ENCODE data around the gene STRADB. TPM values are rescaled to one million over a fixed set of nuclear protein-coding genes. Genes with fewer than 3 reads are reported as not detected.
A peak's percentile ranks its signal among the peaks of the same experiment; 100 is the strongest.

The STRADB gene
- total RNA-seq, 4 donors from 2014 or later: 90.6 to 187 (median 129) TPM

- intact Hi-C loops (cut with DNase I; ENCODE audit: low total_unique reads) (no loop called here), in situ Hi-C loops (cut with MboI; ENCODE audit: low sequenced_read_pairs in 4 of 4) (no loop called here)
- Histone ChIP-seq H3K27ac (peak overlapping the region in 2 of 4 donors; percentile 11 to 28), H3K27me3 (no peaks in the 10 kb centered on the region), H3K4me3 (no peak overlapping the region), H3K9me3 (no peaks in the 10 kb centered on the region), H3K4me1 (peaks cover 40 to 51% of the 10 kb centered on the region in 2 donors), H3K36me3 (no peaks in the 10 kb centered on the region)
- TF ChIP-seq, protein P1, sequence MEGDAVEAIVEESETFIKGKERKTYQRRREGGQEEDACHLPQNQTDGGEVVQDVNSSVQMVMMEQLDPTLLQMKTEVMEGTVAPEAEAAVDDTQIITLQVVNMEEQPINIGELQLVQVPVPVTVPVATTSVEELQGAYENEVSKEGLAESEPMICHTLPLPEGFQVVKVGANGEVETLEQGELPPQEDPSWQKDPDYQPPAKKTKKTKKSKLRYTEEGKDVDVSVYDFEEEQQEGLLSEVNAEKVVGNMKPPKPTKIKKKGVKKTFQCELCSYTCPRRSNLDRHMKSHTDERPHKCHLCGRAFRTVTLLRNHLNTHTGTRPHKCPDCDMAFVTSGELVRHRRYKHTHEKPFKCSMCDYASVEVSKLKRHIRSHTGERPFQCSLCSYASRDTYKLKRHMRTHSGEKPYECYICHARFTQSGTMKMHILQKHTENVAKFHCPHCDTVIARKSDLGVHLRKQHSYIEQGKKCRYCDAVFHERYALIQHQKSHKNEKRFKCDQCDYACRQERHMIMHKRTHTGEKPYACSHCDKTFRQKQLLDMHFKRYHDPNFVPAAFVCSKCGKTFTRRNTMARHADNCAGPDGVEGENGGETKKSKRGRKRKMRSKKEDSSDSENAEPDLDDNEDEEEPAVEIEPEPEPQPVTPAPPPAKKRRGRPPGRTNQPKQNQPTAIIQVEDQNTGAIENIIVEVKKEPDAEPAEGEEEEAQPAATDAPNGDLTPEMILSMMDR (IDR thresholded peaks at IDR 0.05 in 4 of 5, conservative IDR thresholded peaks at IDR 0.05 in 1 of 5): no peak
- TF ChIP-seq POLR2A (IDR thresholded peaks at IDR 0.05): no peak
- DNase-seq (no peak), ATAC-seq (no peak)
Observed at GRCh38 chr2:201448701-201449100, 2.8 kb upstream of the STRADB start.

DNA sequence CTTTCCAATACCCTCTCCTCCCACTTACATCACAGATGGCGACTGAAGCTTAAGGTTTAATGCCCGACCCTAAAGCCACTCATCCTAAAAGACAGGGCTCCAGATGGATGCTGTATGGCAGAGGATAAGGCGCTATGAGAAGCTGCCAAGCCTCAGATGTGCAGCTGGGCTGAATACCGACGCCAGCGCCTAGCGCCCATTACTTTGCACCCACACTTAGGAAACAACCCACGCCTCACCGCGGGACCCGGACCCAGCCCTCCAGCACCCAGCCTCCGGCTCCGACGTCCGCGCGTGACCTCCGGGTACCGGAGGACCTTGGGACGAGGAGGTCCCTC is 617 bp upstream of the STRADB start:
- ATAC-seq: peak; percentile 27 to 31
- H3K9me3 ChIP-seq: no peaks in the 10 kb centered on the region
- peak in 1 of 2 donors; percentile 25 for DNase-seq
- no peaks in the 10 kb centered on the region for H3K27me3 ChIP-seq
- in situ Hi-C loops (cut with MboI; ENCODE audit: low sequenced_read_pairs in 4 of 4) (loop anchor here in 1 of 4 donors (10.0 kb wide), 1 partner anchor 324 kb away; no protein-coding TSS in a partner anchor), intact Hi-C loops (cut with DNase I; ENCODE audit: low total_unique reads) (loop anchor here (1.0 to 10.0 kb wide), 2 partner anchors 37 to 1496 kb away; partner anchors contain the start of genes MAIP1 and TYW5)
- peak overlapping the region; percentile 77 to 97 (median 87) for H3K4me3 ChIP-seq
- H3K36me3 ChIP-seq: no peaks in the 10 kb centered on the region
- peaks cover 37 to 44% of the 10 kb centered on the region in 2 donors for H3K4me1 ChIP-seq
- TF ChIP-seq, protein P1 (IDR thresholded peaks at IDR 0.05 in 4 of 5, conservative IDR thresholded peaks at IDR 0.05 in 1 of 5): no peak
- TF ChIP-seq POLR2A (IDR thresholded peaks at IDR 0.05): no peak
- peak overlapping the region; percentile 91 to 94 (median 94) for H3K27ac ChIP-seq

GRCh38 chr2:201452058-201452921 is 750 bp downstream of the STRADB start:
- DNase-seq (peak in 1 of 2 donors; percentile 8), ATAC-seq (peak; percentile 10 to 38)
- TF ChIP-seq POLR2A (IDR thresholded peaks at IDR 0.05): no peak
- TF ChIP-seq, protein P1 (IDR thresholded peaks at IDR 0.05 in 4 of 5, conservative IDR thresholded peaks at IDR 0.05 in 1 of 5): no peak
- H3K27me3 ChIP-seq: no peaks in the 10 kb centered on the region
- H3K27ac ChIP-seq: peak overlapping the region; percentile 91 to 94 (median 94)
- intact Hi-C loops (cut with DNase I; ENCODE audit: low total_unique reads): loop anchor here (2.0 to 10.0 kb wide), 2 partner anchors 191 to 1497 kb away; partner anchors contain the start of genes MAIP1, TMEM237 and TYW5
- H3K4me3 ChIP-seq: peak overlapping the region; percentile 77 to 97 (median 87)
- H3K9me3 ChIP-seq: no peaks in the 10 kb centered on the region
- peaks cover 0 to 9% of the 10 kb centered on the region in 2 donors for H3K36me3 ChIP-seq
- H3K4me1 ChIP-seq: peaks cover 37 to 44% of the 10 kb centered on the region in 2 donors
- in situ Hi-C loops (cut with MboI; ENCODE audit: low sequenced_read_pairs in 4 of 4): loop anchor here in 1 of 4 donors (10.0 kb wide), 1 partner anchor 323 kb away; no protein-coding TSS in a partner anchor

- DNase-seq (no peak), ATAC-seq (no peak)
- TF ChIP-seq POLR2A (IDR thresholded peaks at IDR 0.05): no peak
- TF ChIP-seq, protein P1 (IDR thresholded peaks at IDR 0.05 in 4 of 5, conservative IDR thresholded peaks at IDR 0.05 in 1 of 5): no peak
- H3K9me3 ChIP-seq: no peaks in the 10 kb centered on the region
- H3K27ac ChIP-seq: peak overlapping the region; percentile 91 to 94 (median 94)
- no peaks in the 10 kb centered on the region for H3K27me3 ChIP-seq
- in situ Hi-C loops (cut with MboI; ENCODE audit: low sequenced_read_pairs in 4 of 4): loop anchor here in 1 of 4 donors (10.0 kb wide), 1 partner anchor 322 kb away; no protein-coding TSS in a partner anchor
- peaks cover 37 to 40% of the 10 kb centered on the region in 2 donors for H3K4me1 ChIP-seq
- intact Hi-C loops (cut with DNase I; ENCODE audit: low total_unique reads): loop anchor here (2.0 to 10.0 kb wide), 2 partner anchors 190 to 1498 kb away; partner anchors contain the start of genes MAIP1, TMEM237 and TYW5
- H3K36me3 ChIP-seq: peaks cover 0 to 13% of the 10 kb centered on the region in 2 donors
- peak overlapping the region; percentile 77 to 97 (median 87) for H3K4me3 ChIP-seq
Observed at GRCh38 chr2:201452922-201453643, 1.5 kb downstream of the STRADB start.

Data from gastrocnemius medialis (tissue), 4 donors.